GM20431 (cell line): ENCODE results near the gene FILIP1L.

ENCODE experiments used
- in situ Hi-C: fragments of 300-500 bp; cut with MseI, MboI; formaldehyde crosslinking; loops from one replicate; pipeline ENCODE4 v1.15.0; 2020; ENCODE audit warnings: low sequenced_read_pairs; ENCODE audit not compliant: unreplicated experiment

FILIP1L gene

DNA sequence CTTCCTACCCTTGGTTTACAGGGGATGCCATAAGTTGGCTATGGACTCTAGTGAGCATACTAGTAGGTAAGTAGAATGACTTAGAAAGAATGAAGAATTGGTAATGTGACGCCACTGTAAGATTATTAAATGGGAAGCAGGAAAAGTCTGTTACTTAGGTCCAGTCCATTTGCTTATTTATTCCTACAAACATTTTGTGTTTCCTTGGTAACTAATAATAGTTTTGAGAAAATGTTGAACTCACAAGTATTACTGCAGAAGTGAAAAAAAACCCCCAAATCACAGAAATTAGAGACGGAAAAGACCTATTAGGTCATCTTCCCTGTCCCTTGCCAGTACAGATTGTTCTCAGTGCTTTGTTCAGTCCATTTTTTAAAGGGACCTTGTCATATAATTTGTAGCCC, 233.2 kb downstream of the FILIP1L start:
- in situ Hi-C loops, result no loop called here

DNA sequence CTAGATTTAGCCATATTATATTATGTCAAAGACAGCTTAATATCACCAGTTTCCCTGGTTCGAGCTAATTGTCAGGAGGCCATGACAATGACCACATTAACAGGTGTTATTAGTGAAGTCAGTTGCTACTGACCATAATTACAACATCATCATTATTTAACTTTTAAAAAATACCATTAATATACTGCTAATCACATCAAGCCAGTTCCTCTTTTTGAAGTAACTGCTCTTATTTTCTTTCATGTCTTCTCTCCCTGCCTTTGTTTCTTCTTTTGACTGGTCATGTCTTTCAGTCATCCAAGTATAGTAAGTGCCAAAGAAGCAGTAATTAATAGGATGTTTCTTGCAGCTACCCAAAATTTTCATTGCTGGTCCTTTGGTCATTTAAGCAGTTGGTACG, 235.0 kb downstream of the FILIP1L start:
- in situ Hi-C loops, result no loop called here

DNA sequence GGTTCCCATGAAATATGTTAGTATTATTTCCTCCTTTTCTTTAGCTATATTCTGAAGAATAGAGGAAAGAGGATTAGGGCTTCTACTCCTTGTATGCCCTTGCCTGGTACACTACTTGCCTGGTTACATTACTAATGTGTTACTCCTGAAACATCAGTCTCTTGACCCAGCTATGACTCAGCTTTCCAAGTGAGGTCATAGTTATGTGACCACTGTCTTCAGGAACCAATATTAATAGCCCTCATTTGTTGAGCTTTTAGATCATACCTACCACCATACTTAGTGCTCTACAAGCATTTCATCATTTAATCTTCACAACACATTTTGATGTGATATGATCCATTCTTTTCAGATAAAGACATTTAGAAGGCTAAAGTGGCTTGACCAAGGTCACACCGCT, 236.3 kb downstream of the FILIP1L start:
- in situ Hi-C loops, result no loop called here

DNA sequence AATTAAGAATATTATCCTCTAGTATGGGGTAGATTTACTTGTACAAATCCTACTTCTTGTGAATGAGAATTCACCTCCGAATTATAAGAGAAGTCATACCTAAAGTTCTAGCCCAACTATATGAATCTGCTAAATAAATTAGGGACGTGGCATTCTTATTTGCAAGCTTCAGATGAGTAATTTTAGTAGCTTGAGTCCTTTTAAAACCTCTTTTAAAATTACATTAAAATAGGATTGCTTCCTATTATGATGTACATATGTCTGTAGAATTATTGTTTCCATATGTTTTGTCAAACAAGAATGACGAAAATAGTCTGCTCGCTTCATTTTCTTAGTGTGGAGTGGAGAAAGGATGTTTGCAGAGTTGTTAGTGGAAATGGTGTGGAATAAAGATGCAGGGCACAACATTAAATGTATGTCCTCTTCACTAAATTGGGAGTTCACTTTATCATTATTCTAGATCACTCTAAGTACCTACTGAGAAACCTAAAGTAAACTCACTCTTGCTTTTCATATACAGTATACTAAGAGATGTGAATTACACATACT, 237.2 kb downstream of the FILIP1L start:
- in situ Hi-C loops, result no loop called here

DNA sequence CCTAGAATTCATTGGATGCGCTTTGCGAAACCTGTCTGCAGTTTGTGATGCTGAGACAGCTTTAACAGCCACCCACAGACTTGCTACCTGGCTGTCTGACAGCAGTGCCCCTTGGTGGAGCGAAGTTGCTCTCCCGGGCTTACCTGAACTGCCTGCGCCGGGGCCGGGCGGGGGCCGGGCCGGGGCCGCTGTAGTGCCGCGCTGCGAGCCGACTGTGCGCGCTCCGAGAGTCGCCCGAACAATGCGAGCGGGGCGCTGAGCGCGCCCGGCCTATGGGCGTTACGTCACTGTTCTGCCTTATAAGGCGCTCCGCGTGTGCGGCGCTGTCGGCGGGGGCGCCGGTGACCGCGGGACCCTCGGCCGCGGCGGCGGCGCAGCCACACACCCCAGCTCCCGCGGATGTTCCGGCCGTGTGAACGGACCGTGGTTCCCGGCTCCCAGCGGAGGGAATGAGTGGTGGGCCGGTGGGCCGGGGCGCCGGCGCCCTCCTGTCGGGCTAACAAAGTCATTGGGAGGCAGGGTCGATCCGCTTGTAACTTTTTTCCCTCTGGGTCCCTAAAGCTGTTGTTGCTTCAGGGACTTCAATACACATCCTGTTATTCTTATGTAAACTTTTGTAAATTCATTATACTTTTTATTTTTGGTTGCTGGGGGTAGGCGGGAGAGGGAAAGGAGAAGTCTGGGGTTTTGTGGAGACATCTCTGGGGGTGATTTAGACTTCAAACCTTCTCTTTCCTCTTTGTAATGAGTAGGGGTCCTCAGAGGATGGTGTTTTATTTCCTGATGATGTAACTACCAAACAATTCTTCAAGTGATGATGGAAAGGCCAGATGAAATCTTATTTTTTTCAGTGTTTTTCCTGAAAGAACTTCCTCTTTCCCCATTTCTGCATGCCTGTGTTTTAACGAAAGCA, 238.1 kb downstream of the FILIP1L start:
- in situ Hi-C loops, result no loop called here

DNA sequence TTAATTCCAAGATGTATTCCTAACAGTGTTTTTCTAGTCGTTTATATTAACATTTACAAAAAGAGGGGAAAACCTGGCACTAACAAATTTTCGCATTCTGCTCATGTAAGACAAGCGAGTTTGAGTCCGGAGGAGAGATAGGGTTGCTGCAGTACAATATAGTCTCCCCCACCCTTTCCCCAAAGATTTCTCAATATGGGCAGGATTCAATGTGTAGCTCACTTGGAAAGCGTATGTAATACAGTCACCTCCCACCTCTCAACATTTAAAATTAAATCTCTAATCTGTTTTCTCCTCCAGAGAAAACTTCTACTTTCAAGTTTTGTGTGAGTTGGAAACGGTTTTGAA, 238.7 kb downstream of the FILIP1L start:
- in situ Hi-C loops, result no loop called here

DNA sequence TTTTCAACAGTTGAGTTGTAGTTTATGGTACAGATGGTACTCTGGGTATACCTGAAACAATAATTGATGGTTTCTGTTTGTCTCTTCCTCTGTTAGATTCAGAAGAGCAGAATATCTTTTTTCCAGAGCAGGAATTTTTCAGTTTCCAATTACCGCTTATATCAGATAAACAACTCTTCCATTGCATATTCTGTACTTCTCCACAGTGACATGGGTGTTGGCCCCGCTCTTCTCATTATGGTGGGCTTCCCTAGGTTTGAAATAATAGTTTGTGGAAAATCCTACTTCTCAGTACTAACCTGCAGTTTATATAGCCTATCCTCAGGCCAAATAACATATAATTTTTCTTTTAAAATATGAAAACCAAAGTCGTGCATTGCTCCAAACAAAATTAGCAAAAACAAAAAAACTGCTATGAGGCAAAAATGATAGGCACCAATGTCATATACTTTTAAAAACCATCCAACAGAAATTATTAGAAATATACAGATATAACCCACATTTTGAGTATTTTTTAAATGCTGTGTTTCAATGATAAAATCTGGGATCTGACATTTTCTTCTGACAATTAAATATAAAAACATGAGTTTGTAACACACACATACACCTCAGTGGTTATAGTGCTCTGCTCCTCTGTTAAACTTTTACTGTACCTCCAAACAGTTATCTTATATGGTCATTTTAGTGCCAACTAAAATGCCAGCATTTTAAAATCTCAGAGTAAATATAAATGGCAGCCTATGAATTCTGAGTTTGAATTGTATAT, 239.9 kb downstream of the FILIP1L start:
- in situ Hi-C loops, result no loop called here

DNA sequence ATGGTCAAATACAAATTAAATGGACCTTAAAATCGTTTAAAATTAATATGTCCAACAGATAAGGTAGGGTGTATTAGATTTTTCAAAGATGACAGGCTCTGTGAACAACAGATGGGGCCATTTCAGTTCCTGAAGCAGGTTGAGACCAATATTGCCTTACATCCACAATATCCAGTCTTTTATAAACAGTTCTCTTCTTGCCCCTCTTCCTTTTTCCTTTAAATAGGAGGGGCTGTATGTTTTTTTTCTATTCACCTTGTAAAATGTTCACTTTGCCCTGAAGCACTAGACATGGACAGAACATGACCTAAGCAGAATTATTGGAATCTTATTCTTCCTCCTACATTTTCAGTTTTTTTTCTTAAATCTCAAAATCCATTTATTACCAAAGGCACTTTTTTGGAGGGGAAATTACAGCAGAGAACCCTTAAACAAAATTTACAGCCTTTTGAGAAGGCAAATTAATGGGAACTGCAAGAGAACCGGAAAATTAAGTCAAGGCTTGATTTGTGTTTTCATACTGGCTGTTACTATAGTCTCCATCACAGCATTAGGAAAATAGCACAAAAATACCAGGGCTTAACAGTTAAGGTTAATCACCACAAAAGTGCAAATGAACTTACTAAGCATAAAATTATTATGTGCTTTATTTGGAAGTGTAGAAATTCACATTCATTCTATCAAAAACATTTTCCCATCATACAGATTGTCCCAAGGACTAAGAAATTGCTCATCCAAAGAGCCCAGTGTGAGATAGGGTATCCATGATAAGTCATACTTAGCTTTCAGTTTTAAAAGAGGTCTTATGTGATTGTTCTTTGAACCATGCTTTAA, 240.8 kb downstream of the FILIP1L start:
- in situ Hi-C loops, result no loop called here

DNA sequence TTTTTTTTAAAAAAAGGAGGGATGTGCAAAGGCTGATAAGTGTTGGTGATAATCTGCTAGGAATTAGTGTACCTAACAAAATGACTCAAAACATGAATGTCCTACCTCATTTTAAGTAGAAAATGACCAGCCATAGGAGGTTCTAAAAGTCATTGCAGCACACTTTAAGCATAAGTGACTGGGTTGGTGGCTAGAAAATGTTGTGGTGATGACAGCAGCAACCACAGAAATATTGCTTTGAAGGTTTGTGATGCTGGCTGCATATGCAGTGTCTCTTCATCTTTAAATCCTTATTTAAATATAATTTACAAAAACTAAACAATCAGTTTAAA, 241.4 kb downstream of the FILIP1L start:
- in situ Hi-C loops, result no loop called here

DNA sequence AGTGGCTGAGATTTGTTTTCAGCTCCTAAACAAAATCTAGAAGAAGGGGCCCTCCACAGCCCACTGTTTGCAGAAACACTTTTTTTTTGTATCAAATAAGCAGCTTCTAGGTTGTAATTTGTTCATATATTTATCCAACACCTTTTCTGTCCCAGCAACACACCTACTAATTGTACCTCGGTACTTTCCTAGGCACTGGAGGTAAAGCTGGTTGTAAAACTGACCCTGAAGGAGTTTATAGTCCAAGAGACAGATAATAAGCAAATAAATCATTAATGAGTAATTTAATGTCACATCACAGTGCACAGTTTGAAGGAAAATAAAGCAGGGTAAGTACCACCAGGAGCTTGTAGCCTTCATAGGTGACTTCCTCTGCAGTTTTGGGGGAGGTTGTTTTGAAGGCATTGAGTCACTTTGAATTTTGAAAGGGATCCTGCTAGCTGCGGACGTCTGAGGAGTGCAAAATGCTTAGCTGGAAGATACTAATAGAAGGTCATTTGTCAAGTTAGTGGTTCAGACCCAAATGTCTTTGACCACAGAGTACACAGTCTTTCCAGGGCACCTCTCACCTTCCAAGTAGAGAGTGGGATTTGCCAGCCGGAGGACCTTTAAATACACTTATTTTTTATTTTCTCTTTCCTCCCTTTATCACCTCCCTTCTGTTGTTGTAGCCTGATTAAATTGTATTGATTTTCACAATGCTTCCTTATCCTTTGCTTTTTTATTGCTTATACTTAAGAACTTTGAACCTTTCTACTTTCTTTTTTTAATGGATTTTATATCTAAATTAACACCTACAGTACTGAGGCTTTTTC, 242.9 kb downstream of the FILIP1L start:
- in situ Hi-C loops, result no loop called here

DNA sequence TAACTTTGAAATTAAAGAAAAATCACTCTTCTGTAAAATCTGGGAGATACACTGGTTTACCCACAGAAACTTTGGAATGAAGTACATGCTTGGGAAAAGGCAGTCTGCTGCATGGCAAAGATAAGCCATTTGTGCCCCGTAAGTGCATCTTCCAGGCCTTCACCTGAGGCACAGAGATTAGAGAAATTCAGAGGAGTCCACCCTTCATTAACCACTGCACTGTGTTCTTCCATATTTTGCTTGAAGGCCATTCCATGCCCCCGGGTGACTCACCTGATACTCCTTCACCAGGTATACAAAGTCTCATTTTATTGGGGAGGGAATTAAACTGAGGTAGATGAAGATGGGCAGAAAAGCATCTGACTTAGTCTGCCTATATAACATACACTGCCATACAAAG, 243.6 kb downstream of the FILIP1L start:
- in situ Hi-C loops, result no loop called here

DNA sequence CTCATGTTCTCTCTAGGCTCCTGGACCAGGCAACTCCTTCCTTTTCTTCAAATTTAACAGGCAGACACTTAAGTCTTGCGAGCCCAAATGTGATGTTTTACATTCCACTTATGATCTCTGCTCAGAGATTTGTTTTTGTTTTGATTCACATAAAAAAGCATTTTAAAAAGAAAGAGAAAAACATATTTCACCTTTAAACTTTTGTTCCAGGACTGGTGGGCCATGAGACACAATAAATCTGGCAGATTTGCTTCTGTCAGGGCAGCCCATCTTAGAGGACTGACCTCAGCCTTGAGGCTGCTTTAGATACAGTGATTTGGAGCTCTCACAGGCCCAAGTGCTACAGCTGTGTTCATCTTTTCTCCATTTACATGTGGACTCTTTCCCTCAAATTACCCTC, 244.7 kb downstream of the FILIP1L start:
- in situ Hi-C loops, result no loop called here

DNA sequence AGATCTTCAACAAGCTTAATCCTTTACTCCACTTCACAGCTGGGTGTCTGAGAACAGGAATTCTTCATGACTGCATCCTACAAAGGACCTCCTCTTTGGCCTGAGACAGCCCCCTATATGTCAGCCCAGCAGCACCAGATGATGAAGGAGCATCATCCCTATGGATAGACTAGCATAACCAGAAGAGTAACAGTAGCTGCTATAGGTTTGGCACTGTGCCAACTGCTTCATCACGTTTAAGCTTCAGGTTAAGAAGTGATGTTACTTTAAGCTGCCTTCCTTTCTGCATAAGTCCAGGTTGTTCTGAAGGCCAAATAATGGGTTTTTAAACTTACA, 246.0 kb downstream of the FILIP1L start:
- in situ Hi-C loops, result no loop called here

DNA sequence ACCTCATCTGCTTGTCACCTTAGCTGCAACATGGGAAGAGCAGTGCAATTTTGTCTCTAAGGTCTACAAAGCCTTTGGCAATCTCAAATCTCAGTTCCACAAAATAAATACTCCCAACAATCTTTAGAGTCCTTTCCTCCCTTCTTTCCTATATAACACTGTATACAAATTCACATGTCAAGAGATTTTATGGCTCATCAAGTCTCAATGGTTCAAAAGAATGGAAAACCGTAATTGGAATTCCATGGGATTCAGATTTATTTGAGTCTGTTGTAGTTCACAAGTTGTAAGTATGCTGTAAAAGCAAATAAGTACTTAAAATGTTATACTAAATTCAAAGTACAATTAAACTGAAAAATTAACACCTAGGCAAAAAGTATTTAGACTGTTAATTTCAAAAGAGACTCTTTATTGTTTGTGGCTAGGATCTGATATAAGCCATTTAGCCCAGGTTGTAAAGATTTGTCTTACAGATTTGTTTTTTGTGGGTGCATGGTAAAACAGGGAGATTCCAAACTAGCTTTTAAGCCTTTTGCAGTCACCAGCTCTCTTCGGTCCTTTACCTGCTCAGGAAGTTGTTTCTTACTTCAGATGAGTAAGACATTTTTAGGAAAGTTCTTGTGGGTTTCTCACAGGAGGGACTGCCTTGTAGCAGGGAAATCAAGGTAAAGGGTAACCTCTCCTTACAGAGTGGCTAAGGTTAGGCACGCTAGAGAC, 246.5 kb downstream of the FILIP1L start:
- in situ Hi-C loops, result no loop called here

DNA sequence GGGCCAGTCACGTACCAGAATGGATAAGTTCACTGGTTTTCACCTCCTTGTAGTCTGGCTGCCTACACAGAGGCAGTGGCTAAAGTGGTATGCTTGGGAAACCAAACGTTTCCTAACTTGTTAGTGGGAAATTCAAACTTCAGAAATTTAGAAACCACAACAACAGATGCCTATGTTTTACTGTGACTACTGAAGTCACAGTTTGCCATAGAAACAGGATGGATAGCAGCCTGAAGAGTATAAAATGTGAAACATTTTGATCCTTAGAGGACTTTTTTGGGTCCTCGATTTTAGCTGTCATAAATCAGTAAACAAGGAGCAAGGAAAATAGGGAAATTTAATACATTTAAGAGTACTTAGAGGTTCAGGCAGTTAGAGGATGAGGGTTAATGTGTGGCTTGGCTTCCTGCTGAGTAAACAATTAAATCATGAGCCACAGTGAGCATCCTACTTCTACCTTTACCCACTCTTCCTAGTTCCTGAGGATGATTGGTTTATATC, 248.0 kb downstream of the FILIP1L start:
- in situ Hi-C loops, result no loop called here

DNA sequence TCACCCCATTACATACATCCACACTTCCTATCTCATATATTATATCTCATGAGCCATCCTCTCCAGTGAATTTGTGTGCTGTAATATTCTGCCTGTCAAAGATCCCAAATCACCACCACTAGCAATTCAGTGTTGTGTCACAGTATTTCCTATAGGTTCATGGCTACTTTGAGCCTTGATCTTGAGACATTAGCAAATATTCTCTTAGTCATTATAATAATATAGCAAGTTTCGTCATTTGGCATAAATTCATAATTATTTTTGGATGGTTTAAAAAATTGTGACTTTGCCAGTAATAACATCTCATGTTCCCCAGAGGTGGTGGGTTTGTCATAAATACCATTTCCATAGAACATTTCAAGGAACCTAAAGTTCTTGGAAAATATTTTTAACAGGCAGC, 249.0 kb downstream of the FILIP1L start:
- in situ Hi-C loops, result no loop called here

DNA sequence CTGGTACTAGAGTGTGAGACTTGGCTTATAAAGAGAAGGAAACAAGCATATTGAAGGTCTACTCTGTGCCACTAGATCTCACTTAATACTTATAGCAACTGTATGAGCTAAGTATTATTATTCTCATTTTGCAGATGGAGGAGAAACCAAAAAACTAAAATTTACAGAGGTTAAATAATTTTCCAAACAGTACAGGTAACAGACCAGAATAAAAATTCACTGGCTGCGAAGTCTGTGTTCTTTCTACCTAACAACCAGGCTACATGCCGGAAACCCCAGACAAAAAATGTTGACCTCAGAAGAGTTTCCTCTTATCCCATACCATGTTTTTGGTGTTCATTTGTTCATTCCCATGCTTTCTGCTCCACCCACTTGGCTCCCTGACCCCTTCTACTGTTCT, 250.0 kb downstream of the FILIP1L start:
- in situ Hi-C loops, result no loop called here

DNA sequence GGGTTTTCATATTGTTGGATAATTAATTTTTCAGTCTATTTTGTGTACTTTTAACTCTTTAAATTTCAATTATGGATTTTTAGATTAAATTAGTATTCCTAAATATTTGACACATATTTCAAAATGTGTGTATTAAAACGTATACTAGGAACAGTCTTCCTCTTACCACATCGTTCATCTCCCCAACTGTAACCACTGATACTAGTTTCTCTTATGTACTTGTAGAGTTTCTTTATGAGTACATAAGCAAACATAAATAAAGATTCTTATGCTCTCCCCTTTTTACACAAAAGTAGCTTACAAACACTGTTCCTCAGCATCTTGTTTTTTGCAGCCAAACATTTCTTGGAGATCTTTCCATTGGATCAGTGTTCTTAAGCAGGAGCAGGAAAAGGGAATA, 250.7 kb downstream of the FILIP1L start:
- in situ Hi-C loops, result no loop called here

DNA sequence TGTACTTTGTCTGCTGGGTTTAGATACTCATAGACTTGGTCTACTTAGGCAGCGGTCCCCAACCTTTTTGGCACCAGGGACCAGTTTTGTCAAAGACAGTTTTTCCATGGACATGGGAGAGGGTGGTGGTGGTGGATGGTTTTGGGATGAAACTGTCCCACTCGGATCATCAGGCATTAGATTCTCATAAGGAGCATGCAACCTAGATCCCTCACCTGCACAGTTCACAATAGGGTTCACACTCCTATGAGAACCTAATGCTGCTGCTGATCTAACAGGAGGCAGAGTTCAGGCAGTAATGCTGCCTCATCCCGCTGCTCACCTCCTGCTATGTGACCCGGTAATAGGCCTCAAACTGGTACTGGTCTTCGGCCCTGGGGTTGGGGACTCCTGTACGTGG, 251.3 kb downstream of the FILIP1L start:
- in situ Hi-C loops, result no loop called here
